MM.1S (cell line): Measurements from ENCODE around the gene GINS2.

Source experiments
- DNase-seq: peaks from one replicate; pipeline ENCODE4 v3.0.0-alpha.2; 2015
- H2AFZ ChIP-seq: fragments of 300-600 bp; sonication (generic); 2 replicates; pipeline ENCODE4 v1.6.0; 2016; ENCODE audit warnings: antibody characterized with exemption, low read length
- H3F3A ChIP-seq: fragments of 300-600 bp; sonication (generic); 2 replicates; pipeline ENCODE4 v1.6.1; 2016; ENCODE audit warnings: mild to moderate bottlenecking, antibody characterized with exemption, low read length, moderate library complexity, mixed read lengths; ENCODE audit not compliant: insufficient read depth
- H3K27ac ChIP-seq: fragments of 300-600 bp; sonication (generic); 2 replicates; pipeline ENCODE4 v1.5.1; 2016; ENCODE audit warnings: mild to moderate bottlenecking, low read length
- H3K27me3 ChIP-seq: fragments of 300-600 bp; sonication (generic); replicated peaks from 2 replicates; pipeline ENCODE4 v1.6.0; 2016; ENCODE audit warnings: low read length; ENCODE audit not compliant: insufficient read depth
- H3K36me3 ChIP-seq: fragments of 300-600 bp; sonication (generic); replicated peaks from 2 replicates; pipeline ENCODE4 v1.6.1; 2016; ENCODE audit warnings: mild to moderate bottlenecking, low read length, mixed read lengths; ENCODE audit not compliant: insufficient read depth
- H3K4me1 ChIP-seq: fragments of 300-600 bp; sonication (generic); 2 replicates; pipeline ENCODE4 v1.6.1; 2016; ENCODE audit warnings: low read length, mixed read lengths
- H3K4me2 ChIP-seq: fragments of 300-600 bp; sonication (generic); 2 replicates; pipeline ENCODE4 v1.6.0; 2016; ENCODE audit warnings: low read depth, low read length
- H3K4me3 ChIP-seq: fragments of 300-600 bp; sonication (generic); 2 replicates; pipeline ENCODE4 v1.5.1; 2016; ENCODE audit warnings: low read length, mixed read lengths
- H3K79me2 ChIP-seq: fragments of 300-600 bp; sonication (generic); 2 replicates; pipeline ENCODE4 v1.6.1; 2016; ENCODE audit warnings: mixed run types, low read length, mixed read lengths
- H3K9ac ChIP-seq: fragments of 300-600 bp; sonication (generic); 2 replicates; pipeline ENCODE4 v1.6.1; 2016; ENCODE audit warnings: low read length, mixed read lengths
- H3K9me2 ChIP-seq: fragments of 300-600 bp; sonication (generic); replicated peaks from 2 replicates; pipeline ENCODE4 v1.6.1; 2016; ENCODE audit warnings: mild to moderate bottlenecking, low read length, mixed read lengths; ENCODE audit not compliant: insufficient read depth
- H3K9me3 ChIP-seq: fragments of 300-600 bp; sonication (generic); replicated peaks from 2 replicates; pipeline ENCODE4 v1.6.1; 2016; ENCODE audit warnings: mild to moderate bottlenecking, low read length, mixed read lengths; ENCODE audit not compliant: insufficient read depth
- H4K20me1 ChIP-seq: fragments of 300-600 bp; sonication (generic); 2 replicates; pipeline ENCODE4 v1.6.1; 2016; ENCODE audit warnings: mild to moderate bottlenecking, low read length, moderate library complexity, mixed read lengths; ENCODE audit not compliant: insufficient read depth
- EZH2 ChIP-seq: fragments of 300-600 bp; sonication (generic); optimal IDR thresholded peaks from 2 replicates; pipeline ENCODE3; 2017; ENCODE audit warnings: low read depth, mild to moderate bottlenecking, antibody characterized with exemption, low read length, mixed read lengths
- EZH2phosphoT487 ChIP-seq: fragments of 300-600 bp; sonication (generic); IDR thresholded peaks from 2 replicates; pipeline ENCODE4 v1.6.1; 2018; ENCODE audit warnings: antibody characterized with exemption, low read length
- TF ChIP-seq, protein P1 (sequence below): fragments of 300-600 bp; sonication (generic); IDR thresholded peaks from 2 replicates; pipeline ENCODE4 v1.5.1; 2016; ENCODE audit warnings: antibody characterized with exemption, low read length, mixed read lengths

The GINS2 gene

DNA sequence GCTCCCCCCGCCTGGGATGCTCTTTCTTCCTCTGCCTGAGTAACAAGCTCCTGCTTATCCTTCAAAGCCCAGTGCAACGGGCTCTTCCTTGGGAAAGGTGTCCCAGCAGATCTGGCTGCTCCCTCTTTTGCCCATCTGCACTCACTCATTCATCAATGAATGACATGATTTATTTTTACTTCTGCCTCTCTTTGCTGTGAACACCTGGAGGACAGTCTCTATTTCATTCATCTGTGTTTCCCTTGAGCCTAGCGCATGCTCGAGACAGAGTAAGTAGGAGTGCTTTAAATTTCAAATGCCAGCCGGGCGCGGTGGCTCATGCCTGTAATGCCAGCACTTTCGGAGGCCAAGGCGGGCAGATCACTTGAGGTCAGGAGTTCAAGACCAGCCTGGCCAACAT lies 22.0 kb upstream of the GINS2 start:
- H3K4me1 ChIP-seq: no peaks in the 10 kb centered on the region
- no peaks in the 10 kb centered on the region for H3K9me2 ChIP-seq
- H3K4me2 ChIP-seq: no peak overlapping the region
- H3K36me3 ChIP-seq: no peaks in the 10 kb centered on the region
- peaks cover 6% of the 10 kb centered on the region; the same call in 1 of the 2 replicates for H3K27me3 ChIP-seq
- no peak overlapping the region for H2AFZ ChIP-seq
- DNase-seq: no peak
- no peaks in the 10 kb centered on the region for H3K9me3 ChIP-seq
- TF ChIP-seq EZH2phosphoT487 (no peak), EZH2 (no peak)
- TF ChIP-seq, protein P1, sequence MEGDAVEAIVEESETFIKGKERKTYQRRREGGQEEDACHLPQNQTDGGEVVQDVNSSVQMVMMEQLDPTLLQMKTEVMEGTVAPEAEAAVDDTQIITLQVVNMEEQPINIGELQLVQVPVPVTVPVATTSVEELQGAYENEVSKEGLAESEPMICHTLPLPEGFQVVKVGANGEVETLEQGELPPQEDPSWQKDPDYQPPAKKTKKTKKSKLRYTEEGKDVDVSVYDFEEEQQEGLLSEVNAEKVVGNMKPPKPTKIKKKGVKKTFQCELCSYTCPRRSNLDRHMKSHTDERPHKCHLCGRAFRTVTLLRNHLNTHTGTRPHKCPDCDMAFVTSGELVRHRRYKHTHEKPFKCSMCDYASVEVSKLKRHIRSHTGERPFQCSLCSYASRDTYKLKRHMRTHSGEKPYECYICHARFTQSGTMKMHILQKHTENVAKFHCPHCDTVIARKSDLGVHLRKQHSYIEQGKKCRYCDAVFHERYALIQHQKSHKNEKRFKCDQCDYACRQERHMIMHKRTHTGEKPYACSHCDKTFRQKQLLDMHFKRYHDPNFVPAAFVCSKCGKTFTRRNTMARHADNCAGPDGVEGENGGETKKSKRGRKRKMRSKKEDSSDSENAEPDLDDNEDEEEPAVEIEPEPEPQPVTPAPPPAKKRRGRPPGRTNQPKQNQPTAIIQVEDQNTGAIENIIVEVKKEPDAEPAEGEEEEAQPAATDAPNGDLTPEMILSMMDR: no peak
- H4K20me1 ChIP-seq: no peaks in the 10 kb centered on the region
- no peak overlapping the region for H3K27ac ChIP-seq
- no peak overlapping the region for H3K4me3 ChIP-seq
- H3K9ac ChIP-seq: no peak overlapping the region
- no peaks in the 10 kb centered on the region for H3F3A ChIP-seq
- no peaks in the 10 kb centered on the region for H3K79me2 ChIP-seq

DNA sequence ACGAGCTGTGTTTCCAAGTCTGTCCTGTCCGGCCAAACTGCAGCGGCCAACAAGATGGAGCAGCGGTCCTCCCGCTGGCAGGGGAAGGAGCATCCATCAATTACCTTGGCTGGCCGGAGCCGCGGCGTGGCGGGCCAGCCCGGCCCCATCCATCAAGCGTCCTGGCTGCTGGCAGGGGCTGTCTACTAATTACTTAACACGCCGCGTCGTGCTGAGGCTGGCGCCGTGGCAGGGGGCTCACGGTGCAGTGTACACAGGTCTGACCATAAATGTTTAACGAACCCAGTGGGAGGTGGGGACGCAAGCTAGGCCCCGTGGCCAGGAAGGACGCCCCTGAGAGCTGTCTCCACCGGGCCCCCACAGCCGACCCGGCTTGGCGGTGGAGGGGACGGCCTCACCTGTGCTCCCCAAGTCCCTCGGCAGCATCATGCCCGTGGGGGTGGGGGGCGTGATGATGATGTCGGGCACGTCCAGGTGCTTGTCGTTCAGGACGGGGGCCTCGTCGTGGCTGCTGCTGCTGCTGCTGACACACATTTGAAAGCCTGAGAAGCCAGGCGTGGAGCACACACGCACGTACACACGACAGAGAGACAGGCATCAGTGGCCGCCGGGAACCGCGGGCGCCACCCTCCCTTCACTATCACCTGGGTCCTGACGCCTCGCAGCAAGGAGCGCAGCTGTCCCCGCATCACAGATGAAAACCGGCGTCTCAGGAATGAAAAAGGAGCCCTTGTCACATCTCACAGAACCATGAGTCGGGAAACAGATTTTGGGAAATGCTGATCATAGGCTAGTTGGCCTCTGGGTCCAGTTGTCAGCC lies 21.2 kb upstream of the GINS2 start:
- Histone ChIP-seq H3K4me3 (no peak overlapping the region), H3K27me3 (no peaks in the 10 kb centered on the region; the same call in 1 of the 2 replicates), H3F3A (no peaks in the 10 kb centered on the region), H3K9me2 (no peaks in the 10 kb centered on the region), H3K9me3 (no peaks in the 10 kb centered on the region), H3K36me3 (no peaks in the 10 kb centered on the region), H3K27ac (no peak overlapping the region), H3K4me1 (no peaks in the 10 kb centered on the region), H2AFZ (no peak overlapping the region), H3K4me2 (no peak overlapping the region), H3K9ac (no peak overlapping the region), H3K79me2 (no peaks in the 10 kb centered on the region), H4K20me1 (no peaks in the 10 kb centered on the region)
- TF ChIP-seq EZH2phosphoT487: no peak
- TF ChIP-seq EZH2: no peak
- TF ChIP-seq, protein P1: no peak
- no peak for DNase-seq

DNA sequence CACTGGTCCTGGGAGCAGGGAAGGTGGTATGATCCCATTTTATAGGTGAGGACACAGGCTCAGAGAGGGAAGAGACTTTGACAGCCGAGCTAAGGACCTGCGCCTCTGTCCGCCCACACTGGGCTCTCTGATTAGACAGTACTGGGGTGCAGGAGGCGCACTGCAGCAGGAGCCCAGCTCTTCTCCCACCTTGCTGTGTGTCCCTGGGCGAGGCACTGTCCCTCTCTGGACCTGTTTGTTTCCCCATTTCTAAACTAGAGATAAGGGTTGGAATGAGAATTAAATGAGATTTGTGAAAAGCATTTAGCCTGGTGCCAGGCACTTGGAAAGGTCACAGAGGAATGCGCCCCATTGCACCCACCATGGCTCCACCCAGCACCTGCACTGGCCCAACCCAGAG lies 19.6 kb upstream of the GINS2 start:
- Histone ChIP-seq H3K36me3 (no peaks in the 10 kb centered on the region), H3K4me3 (no peak overlapping the region), H3K9ac (no peak overlapping the region), H2AFZ (no peak overlapping the region), H3K9me2 (no peaks in the 10 kb centered on the region), H3K4me1 (no peaks in the 10 kb centered on the region), H3F3A (no peaks in the 10 kb centered on the region), H3K27ac (no peak overlapping the region), H4K20me1 (no peaks in the 10 kb centered on the region), H3K4me2 (no peak overlapping the region), H3K27me3 (no peaks in the 10 kb centered on the region; the same call in 1 of the 2 replicates), H3K79me2 (no peaks in the 10 kb centered on the region), H3K9me3 (no peaks in the 10 kb centered on the region)
- no peak for DNase-seq
- no peak for TF ChIP-seq EZH2phosphoT487
- TF ChIP-seq, protein P1: no peak
- no peak for TF ChIP-seq EZH2
